Astrocyte (in vitro differentiated cells and primary cell): Measurements from ENCODE around the gene TMCC1. TPM values are rescaled to one million over a fixed set of nuclear protein-coding genes. Genes with fewer than 3 reads are reported as not detected.
A peak's percentile ranks its signal among the peaks of the same experiment; 100 is the strongest.

Source experiments
- DNase-seq: peaks from one replicate; pipeline ENCODE4 v3.0.0-alpha.2; 2010; ENCODE audit warnings: low read depth
- FAIRE-seq: peaks from 2 replicates; lab custom pipeline; 2011; peaks lifted over from hg19 to GRCh38; lab: Jason Lieb, UNC
- H2AFZ ChIP-seq: 2 replicates; pipeline ENCODE4 v1.6.0; 2012; ENCODE audit warnings: low read depth, low read length, inconsistent platforms
- H3K27ac ChIP-seq: 2 replicates; pipeline ENCODE4 v1.5.1; 2011; ENCODE audit warnings: low read depth, low read length, inconsistent platforms
- H3K27me3 ChIP-seq: 2 replicates; pipeline ENCODE4 v1.6.0; 2011; ENCODE audit warnings: low read length, inconsistent platforms; ENCODE audit not compliant: insufficient read depth
- H3K36me3 ChIP-seq: 2 replicates; pipeline ENCODE4 v1.5.1; 2011; ENCODE audit warnings: low read length, inconsistent platforms; ENCODE audit not compliant: insufficient read depth
- H3K4me1 ChIP-seq: 2 replicates; pipeline ENCODE4 v1.5.1; 2011; ENCODE audit warnings: low read length, inconsistent platforms; ENCODE audit not compliant: insufficient read depth
- H3K4me2 ChIP-seq: 2 replicates; pipeline ENCODE4 v1.6.0; 2012; ENCODE audit warnings: low read length, inconsistent platforms
- H3K4me3 ChIP-seq: 2 replicates; pipeline ENCODE4 v1.5.1; 2011; ENCODE audit warnings: low read depth, mild to moderate bottlenecking, low read length, inconsistent platforms; ENCODE audit not compliant: insufficient read depth
- H3K79me2 ChIP-seq: 2 replicates; pipeline ENCODE4 v1.6.0; 2012; ENCODE audit warnings: mild to moderate bottlenecking, low read length, inconsistent platforms; ENCODE audit not compliant: insufficient read depth
- H3K9ac ChIP-seq: 2 replicates; pipeline ENCODE4 v1.6.0; 2012; ENCODE audit warnings: mild to moderate bottlenecking, low read length, inconsistent platforms
- H3K9me3 ChIP-seq: 2 replicates; pipeline ENCODE4 v1.5.1; 2012; ENCODE audit warnings: low read depth, mild to moderate bottlenecking, low read length, inconsistent platforms; ENCODE audit not compliant: insufficient read depth
- H4K20me1 ChIP-seq: 2 replicates; pipeline ENCODE4 v1.6.0; 2012; ENCODE audit warnings: low read length, inconsistent platforms; ENCODE audit not compliant: insufficient read depth
- H3K27ac Mint-ChIP-seq: one replicate; pipeline ENCODE4 v1.8.0; 2021; ENCODE audit warnings: mild to moderate bottlenecking, mixed read lengths; ENCODE audit not compliant: unreplicated experiment
- H3K27me3 Mint-ChIP-seq: one replicate; pipeline ENCODE4 v1.8.0; 2021; ENCODE audit warnings: low read depth, mixed read lengths; ENCODE audit not compliant: unreplicated experiment
- H3K36me3 Mint-ChIP-seq: one replicate; pipeline ENCODE4 v1.8.0; 2021; ENCODE audit warnings: low read depth, mixed read lengths; ENCODE audit not compliant: unreplicated experiment
- H3K4me1 Mint-ChIP-seq: one replicate; pipeline ENCODE4 v1.8.0; 2021; ENCODE audit warnings: low read depth, mixed read lengths; ENCODE audit not compliant: unreplicated experiment
- H3K4me3 Mint-ChIP-seq: one replicate; pipeline ENCODE4 v1.8.0; 2021; ENCODE audit warnings: mild to moderate bottlenecking, moderate library complexity, mixed read lengths; ENCODE audit not compliant: unreplicated experiment
- H3K9me3 Mint-ChIP-seq: one replicate; pipeline ENCODE4 v1.8.0; 2021; ENCODE audit warnings: mild to moderate bottlenecking, mixed read lengths; ENCODE audit not compliant: unreplicated experiment
- CTCF ChIP-seq: IDR thresholded peaks from 2 replicates; pipeline ENCODE4 v1.5.1; 2011; ENCODE audit warnings: low read depth, mild to moderate bottlenecking, inconsistent platforms, low read length, moderate library complexity; ENCODE audit not compliant: insufficient read depth
- EZH2 ChIP-seq: IDR thresholded peaks from 2 replicates; pipeline ENCODE4 v1.6.1; 2012; ENCODE audit warnings: mild to moderate bottlenecking, low read length, inconsistent platforms; ENCODE audit not compliant: insufficient read depth
- total RNA-seq: library from RNA; stranded (reverse); gene quantifications from 2 replicates; pipeline ENCODE4 v1.2.1, GENCODE V29; 2021

The TMCC1 gene
- total RNA-seq, 1 donor from 2014 or later: 37.9 TPM

- H3K9me3 Mint-ChIP-seq: no peaks in the 10 kb centered on the region
- FAIRE-seq (peak; percentile 45), DNase-seq (peak; percentile 70)
- H3K36me3 Mint-ChIP-seq: no peaks in the 10 kb centered on the region
- TF ChIP-seq CTCF (no peak), EZH2 (no peak)
- Histone ChIP-seq H3K4me2 (peak overlapping the region; percentile 21), H3K4me3 (no peak overlapping the region), H3K27me3 (no peaks in the 10 kb centered on the region), H3K27ac (peak overlapping the region; percentile 55), H3K36me3 (no peaks in the 10 kb centered on the region), H4K20me1 (no peaks in the 10 kb centered on the region), H3K4me1 (peaks cover 15% of the 10 kb centered on the region), H3K79me2 (peaks cover 7% of the 10 kb centered on the region), H3K9me3 (no peaks in the 10 kb centered on the region), H2AFZ (no peak overlapping the region), H3K9ac (no peak overlapping the region)
- no peaks in the 10 kb centered on the region for H3K27me3 Mint-ChIP-seq
- H3K4me3 Mint-ChIP-seq: no peak overlapping the region
- peak overlapping the region; percentile 50 for H3K27ac Mint-ChIP-seq
- H3K4me1 Mint-ChIP-seq: peaks cover 27% of the 10 kb centered on the region
These were observed 228.3 kb downstream of the TMCC1 start for GRCh38 chr3:129665024-129665768.

GRCh38 chr3:129663930-129664646 lies 229.4 kb downstream of the TMCC1 start:
- no peak overlapping the region for H3K4me3 ChIP-seq
- H3K9me3 ChIP-seq: no peaks in the 10 kb centered on the region
- H3K4me2 ChIP-seq: no peak overlapping the region
- Mint-ChIP-seq H3K9me3 (no peaks in the 10 kb centered on the region), H3K36me3 (peaks cover 2% of the 10 kb centered on the region), H3K27ac (peak overlapping the region; percentile 34), H3K4me1 (peaks cover 27% of the 10 kb centered on the region), H3K4me3 (peak overlapping the region; percentile 46), H3K27me3 (no peaks in the 10 kb centered on the region)
- no peaks in the 10 kb centered on the region for H4K20me1 ChIP-seq
- DNase-seq (no peak), FAIRE-seq (no peak)
- H3K4me1 ChIP-seq: peaks cover 15% of the 10 kb centered on the region
- peaks cover 7% of the 10 kb centered on the region for H3K79me2 ChIP-seq
- peak overlapping the region; percentile 55 for H3K27ac ChIP-seq
- TF ChIP-seq EZH2 (no peak), CTCF (no peak)
- H3K9ac ChIP-seq: no peak overlapping the region
- no peaks in the 10 kb centered on the region for H3K27me3 ChIP-seq
- no peak overlapping the region for H2AFZ ChIP-seq
- H3K36me3 ChIP-seq: no peaks in the 10 kb centered on the region
